B cell (primary cell): ENCODE measurements around the gene RSPH6A. TPM values are rescaled to one million over a fixed set of nuclear protein-coding genes. Genes with fewer than 3 reads are reported as not detected.

ENCODE experiments used
- ATAC-seq: fragments of 200-7000 bp; cut with Tn5 transposase; one replicate; pipeline ENCODE4 v1.10.0; 2021; ENCODE audit warnings: low read depth, mild to moderate bottlenecking, moderate number of reproducible peaks, moderate library complexity
- CTCF ChIA-PET: fragments of 350-600 bp; sonication (Branson Sonifier 250); formaldehyde crosslinking; loops from one replicate; lab custom pipeline; 2021; ENCODE audit warnings: antibody characterized with exemption, inconsistent platforms; lab: Charles Lee
- POLR2A ChIA-PET: fragments of 350-600 bp; sonication (Branson Sonifier 250); formaldehyde crosslinking; loops from one replicate; lab custom pipeline; 2021; ENCODE audit warnings: antibody characterized with exemption; lab: Charles Lee
- DNase-seq: peaks from one replicate; pipeline ENCODE4 v3.0.0; 2013
- H2AFZ ChIP-seq: 2 replicates; pipeline ENCODE4 v1.6.1; 2012; ENCODE audit warnings: mild to moderate bottlenecking, low read depth, low read length; ENCODE audit not compliant: insufficient read depth, poor library complexity, severe bottlenecking
- H3K27ac ChIP-seq, 2 donors: 1 replicate in 1 of 2; 2 replicates in 1 of 2; pipeline ENCODE4 v1.5.1; 2012 to 2013; ENCODE audit warnings: low read length in 2 of 2, mild to moderate bottlenecking in 2 of 2, moderate library complexity in 1 of 2
- H3K27me3 ChIP-seq, 4 experiments: fragments of 200-600 bp in 1 of 4; sonication (generic) in 1 of 4; replicated peaks in 1 of 4; 1 replicate in 2 of 4; 2 replicates in 2 of 4; pipeline versions ENCODE4 v1.6.1 to v1.7.0; 2013 to 2016; ENCODE audit warnings: low read length in 3 of 4, mild to moderate bottlenecking in 2 of 4, mixed read lengths in 1 of 4, moderate library complexity in 1 of 4; ENCODE audit not compliant: insufficient read depth in 4 of 4, control insufficient read depth in 3 of 4; ENCODE audit errors: control extremely low read depth in 1 of 4
- H3K36me3 ChIP-seq, 2 experiments: replicated peaks in 1 of 2; 1 replicate in 1 of 2; 2 replicates in 1 of 2; pipeline versions ENCODE4 v1.6.1 to v1.7.1; 2013; ENCODE audit warnings: low read length in 1 of 2; ENCODE audit not compliant: insufficient read depth in 2 of 2, control insufficient read depth in 1 of 2; ENCODE audit errors: control extremely low read depth in 1 of 2, extremely low read depth in 1 of 2
- H3K4me1 ChIP-seq, 2 donors: fragments of 200-600 bp in 1 of 2; sonication (generic) in 1 of 2; 1 replicate in 1 of 2; 2 replicates in 1 of 2; pipeline versions ENCODE4 v1.5.1 to v1.6.1; 2013 to 2017; ENCODE audit warnings: low read length in 2 of 2; ENCODE audit not compliant: control insufficient read depth in 2 of 2, insufficient read depth in 2 of 2
- H3K4me2 ChIP-seq: replicated peaks from 2 replicates; pipeline ENCODE3; 2012; ENCODE audit warnings: mild to moderate bottlenecking, low read depth, low read length; ENCODE audit not compliant: poor library complexity, severe bottlenecking
- H3K4me3 ChIP-seq, 5 experiments: fragments of 200-600 bp in 1 of 5; sonication (generic) in 1 of 5; 1 replicate in 3 of 5; 2 replicates in 2 of 5; pipeline versions ENCODE4 v1.5.1 to v1.7.0; 2011 to 2016; ENCODE audit warnings: low read length in 4 of 5, mild to moderate bottlenecking in 4 of 5, low read depth in 2 of 5, control low read depth in 1 of 5, moderate library complexity in 1 of 5; ENCODE audit not compliant: insufficient read depth in 1 of 5; ENCODE audit errors: control extremely low read depth in 1 of 5, extremely low read depth in 1 of 5
- H3K79me2 ChIP-seq: fragments of 200-600 bp; sonication (generic); one replicate; pipeline ENCODE4 v1.6.0; 2016; ENCODE audit warnings: low read length; ENCODE audit not compliant: control insufficient read depth, insufficient read depth
- H3K9ac ChIP-seq: fragments of 200-600 bp; sonication (generic); 2 replicates; pipeline ENCODE4 v1.6.1; 2017; ENCODE audit warnings: mild to moderate bottlenecking, low read length, moderate library complexity
- H3K9me3 ChIP-seq, 3 donors: one replicate each; pipeline versions ENCODE4 v1.6.1 to v1.7.1; 2013; ENCODE audit warnings: low read length in 2 of 3; ENCODE audit not compliant: control insufficient read depth in 2 of 3, insufficient read depth in 1 of 3; ENCODE audit errors: control extremely low read depth in 1 of 3
- H4K20me1 ChIP-seq: 2 replicates; pipeline ENCODE4 v1.6.0; 2012; ENCODE audit warnings: mild to moderate bottlenecking, low read length; ENCODE audit not compliant: insufficient read depth, control insufficient read depth, poor library complexity, severe bottlenecking
- H3K27ac Mint-ChIP-seq: one replicate; pipeline ENCODE4 v1.8.0; 2021; ENCODE audit warnings: mixed read lengths
- H3K27me3 Mint-ChIP-seq: one replicate; pipeline ENCODE4 v1.8.0; 2021; ENCODE audit warnings: mixed read lengths
- H3K4me1 Mint-ChIP-seq: one replicate; pipeline ENCODE4 v1.8.0; 2021; ENCODE audit warnings: mixed read lengths
- H3K4me3 Mint-ChIP-seq: one replicate; pipeline ENCODE4 v1.8.0; 2021; ENCODE audit warnings: mixed read lengths
- H3K9me3 Mint-ChIP-seq: one replicate; pipeline ENCODE4 v1.8.0; 2022; ENCODE audit warnings: mixed read lengths; ENCODE audit not compliant: insufficient read depth
- EZH2 ChIP-seq: IDR thresholded peaks from 2 replicates; pipeline ENCODE4 v1.6.1; 2012; ENCODE audit warnings: borderline replicate concordance, low read depth, mild to moderate bottlenecking, moderate library complexity, low read length; ENCODE audit not compliant: insufficient read depth, poor library complexity, severe bottlenecking
- WGBS: methylation state at CpG from one replicate; pipeline ENCODE4 v1.1.5; 2013; ENCODE audit warnings: missing lambda C conversion rate; ENCODE audit not compliant: insufficient coverage; 5-methylcytosine and 5-hydroxymethylcytosine counted together
- intact Hi-C: fragments of 100-400 bp; cut with micrococcal nuclease; formaldehyde crosslinking; loops from one replicate; pipeline ENCODE4 v1.10.0; 2022
- polyA plus RNA-seq: library from polyadenylated mRNA; depleted of rRNA; stranded (reverse); fragments of >200 nt; gene quantifications from 2 replicates; pipeline ENCODE4 v1.2.3, GENCODE V29; 2012
- total RNA-seq, 2 donors: library from RNA; stranded (reverse); fragments of 120-200 nt in 1 of 2; gene quantifications; 1 replicate in 1 of 2; 2 replicates in 1 of 2; pipeline versions ENCODE4 v1.2.3 to v1.2.4, GENCODE V29; 2013 to 2022
- TF ChIP-seq, protein P1 (sequence below): fragments of 200-600 bp; IDR thresholded peaks from one replicate; pipeline ENCODE4 v1.8.0; 2022; ENCODE audit warnings: antibody characterized with exemption, mild to moderate bottlenecking

Gene RSPH6A
- total and polyA plus RNA-seq, 2 donors (not counting 1 experiment from before 2014, with no cell fraction given), result 0.03 to 0.62 TPM

GRCh38 chr19:45766296-45766868 is 48.7 kb downstream of the RSPH6A start:
- Histone ChIP-seq H3K4me3 (no peak overlapping the region), H3K9me3 (peaks cover 0 to 3% (median 0%) of the 10 kb centered on the region in 3 donors), H3K27me3 (peaks cover 0 to 43% (median 8%) of the 10 kb centered on the region in 4 experiments), H2AFZ (no peak overlapping the region), H3K27ac (no peak overlapping the region), H3K9ac (no peak overlapping the region), H3K79me2 (no peaks in the 10 kb centered on the region), H3K4me2 (no peak overlapping the region), H3K4me1 (peaks cover 12 to 29% of the 10 kb centered on the region in 2 donors), H4K20me1 (no peaks in the 10 kb centered on the region), H3K36me3 (no peaks in the 10 kb centered on the region)
- ChIA-PET POLR2A (no interaction called here), CTCF (no interaction called here)
- Mint-ChIP-seq H3K4me1 (peaks cover 18% of the 10 kb centered on the region), H3K27ac (no peak overlapping the region), H3K4me3 (no peak overlapping the region), H3K27me3 (peaks cover 10% of the 10 kb centered on the region), H3K9me3 (no peaks in the 10 kb centered on the region)
- TF ChIP-seq, protein P1, sequence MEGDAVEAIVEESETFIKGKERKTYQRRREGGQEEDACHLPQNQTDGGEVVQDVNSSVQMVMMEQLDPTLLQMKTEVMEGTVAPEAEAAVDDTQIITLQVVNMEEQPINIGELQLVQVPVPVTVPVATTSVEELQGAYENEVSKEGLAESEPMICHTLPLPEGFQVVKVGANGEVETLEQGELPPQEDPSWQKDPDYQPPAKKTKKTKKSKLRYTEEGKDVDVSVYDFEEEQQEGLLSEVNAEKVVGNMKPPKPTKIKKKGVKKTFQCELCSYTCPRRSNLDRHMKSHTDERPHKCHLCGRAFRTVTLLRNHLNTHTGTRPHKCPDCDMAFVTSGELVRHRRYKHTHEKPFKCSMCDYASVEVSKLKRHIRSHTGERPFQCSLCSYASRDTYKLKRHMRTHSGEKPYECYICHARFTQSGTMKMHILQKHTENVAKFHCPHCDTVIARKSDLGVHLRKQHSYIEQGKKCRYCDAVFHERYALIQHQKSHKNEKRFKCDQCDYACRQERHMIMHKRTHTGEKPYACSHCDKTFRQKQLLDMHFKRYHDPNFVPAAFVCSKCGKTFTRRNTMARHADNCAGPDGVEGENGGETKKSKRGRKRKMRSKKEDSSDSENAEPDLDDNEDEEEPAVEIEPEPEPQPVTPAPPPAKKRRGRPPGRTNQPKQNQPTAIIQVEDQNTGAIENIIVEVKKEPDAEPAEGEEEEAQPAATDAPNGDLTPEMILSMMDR, result no peak
- TF ChIP-seq EZH2, result no peak
- ATAC-seq, result no peak
- intact Hi-C loops, result no loop called here
- no peak for DNase-seq
- WGBS, result 94% methylated on average over 14 of the region's 17 CpGs

GRCh38 chr19:45765702-45766295 is 49.3 kb downstream of the RSPH6A start:
- no peak overlapping the region for H3K4me2 ChIP-seq
- CTCF ChIA-PET, result no interaction called here
- peaks cover 10% of the 10 kb centered on the region for H3K27me3 Mint-ChIP-seq

More at GRCh38 chr19:45765702-45766295, 49.3 kb downstream of the RSPH6A start:
- Histone ChIP-seq H3K9ac (no peak overlapping the region), H3K36me3 (no peaks in the 10 kb centered on the region), H4K20me1 (no peaks in the 10 kb centered on the region), H3K79me2 (no peaks in the 10 kb centered on the region), H3K27me3 (peaks cover 0 to 44% (median 8%) of the 10 kb centered on the region in 4 experiments), H3K9me3 (peaks cover 0 to 3% (median 0%) of the 10 kb centered on the region in 3 donors), H3K27ac (no peak overlapping the region), H2AFZ (no peak overlapping the region), H3K4me1 (peaks cover 10 to 24% of the 10 kb centered on the region in 2 donors), H3K4me3 (no peak overlapping the region)
- H3K9me3 Mint-ChIP-seq, result no peaks in the 10 kb centered on the region
- H3K4me1 Mint-ChIP-seq, result peaks cover 14% of the 10 kb centered on the region
- H3K4me3 Mint-ChIP-seq, result no peak overlapping the region
- POLR2A ChIA-PET, result no interaction called here
- intact Hi-C loops, result no loop called here
- no peak for DNase-seq
- H3K27ac Mint-ChIP-seq, result no peak overlapping the region
- no peak for TF ChIP-seq EZH2
- TF ChIP-seq, protein P1, result no peak
- 92% methylated on average over 23 of the region's 23 CpGs for WGBS
- ATAC-seq, result no peak
